Neutrophil (primary cell): ENCODE data around the gene UGGT1.

ENCODE experiments used
- H3K27ac ChIP-seq: fragments of 200-600 bp; sonication (generic); 2 replicates; pipeline ENCODE4 v1.5.1; 2016; ENCODE audit warnings: mild to moderate bottlenecking, moderate library complexity
- H3K27me3 ChIP-seq: fragments of 200-600 bp; sonication (generic); 2 replicates; pipeline ENCODE4 v1.6.0; 2016; ENCODE audit warnings: mild to moderate bottlenecking
- H3K36me3 ChIP-seq: fragments of 200-600 bp; sonication (generic); 2 replicates; pipeline ENCODE4 v1.5.1; 2017
- H3K4me1 ChIP-seq, 2 experiments: fragments of 200-600 bp in 1 of 2; sonication (generic) in 1 of 2; 1 replicate in 1 of 2; 2 replicates in 1 of 2; pipeline versions ENCODE4 v1.5.1 to v1.6.1; 2013 to 2016; ENCODE audit warnings: low read depth in 1 of 2, low read length in 1 of 2, mild to moderate bottlenecking in 1 of 2, moderate library complexity in 1 of 2; ENCODE audit not compliant: control insufficient read depth in 1 of 2, insufficient read depth in 1 of 2
- H3K4me3 ChIP-seq, 2 experiments: fragments of 200-600 bp in 1 of 2; sonication (generic) in 1 of 2; 1 replicate in 1 of 2; 2 replicates in 1 of 2; pipeline ENCODE4 v1.5.1; 2013 to 2016; ENCODE audit warnings: low read depth in 1 of 2, low read length in 1 of 2, mild to moderate bottlenecking in 1 of 2, moderate library complexity in 1 of 2
- H3K9me3 ChIP-seq: fragments of 200-600 bp; sonication (generic); 2 replicates; pipeline ENCODE4 v1.5.1; 2016
- CTCF ChIP-seq: fragments of 200-600 bp; sonication (generic); IDR thresholded peaks from 2 replicates; pipeline ENCODE4 v1.5.1; 2016; ENCODE audit warnings: antibody characterized with exemption

Gene UGGT1

GRCh38 chr2:128156812-128157211 lies 65.8 kb downstream of the UGGT1 start:
- Histone ChIP-seq H3K4me1 (peaks cover 11 to 12% of the 10 kb centered on the region in 2 experiments), H3K36me3 (peaks cover 32% of the 10 kb centered on the region), H3K9me3 (no peaks in the 10 kb centered on the region), H3K4me3 (no peak overlapping the region), H3K27me3 (no peaks in the 10 kb centered on the region), H3K27ac (no peak overlapping the region)
- no peak for TF ChIP-seq CTCF

- H3K36me3 ChIP-seq = peaks cover 32% of the 10 kb centered on the region
- H3K4me3 ChIP-seq = no peak overlapping the region
- H3K4me1 ChIP-seq = peaks cover 19 to 20% of the 10 kb centered on the region in 2 experiments
- H3K9me3 ChIP-seq = no peaks in the 10 kb centered on the region
- H3K27me3 ChIP-seq = no peaks in the 10 kb centered on the region
- TF ChIP-seq CTCF = no peak
- H3K27ac ChIP-seq = peak overlapping the region; percentile 18
Observed at GRCh38 chr2:128157644-128158043, 66.6 kb downstream of the UGGT1 start.

GRCh38 chr2:128158176-128158575 lies 67.2 kb downstream of the UGGT1 start:
- H3K9me3 ChIP-seq = no peaks in the 10 kb centered on the region
- no peak overlapping the region for H3K4me3 ChIP-seq
- H3K27me3 ChIP-seq = no peaks in the 10 kb centered on the region
- peaks cover 25% of the 10 kb centered on the region in 2 experiments for H3K4me1 ChIP-seq
- peaks cover 32% of the 10 kb centered on the region for H3K36me3 ChIP-seq
- peak overlapping the region; percentile 18 for H3K27ac ChIP-seq
- no peak for TF ChIP-seq CTCF

- Histone ChIP-seq H3K36me3 (peaks cover 24% of the 10 kb centered on the region), H3K4me1 (peaks cover 37 to 38% of the 10 kb centered on the region in 2 experiments), H3K27me3 (no peaks in the 10 kb centered on the region), H3K9me3 (no peaks in the 10 kb centered on the region), H3K27ac (peak overlapping the region; percentile 9), H3K4me3 (no peak overlapping the region)
- no peak for TF ChIP-seq CTCF
Observed at GRCh38 chr2:128159437-128159836, 68.4 kb downstream of the UGGT1 start.

GRCh38 chr2:128160616-128161275 lies 69.7 kb downstream of the UGGT1 start:
- H3K27me3 ChIP-seq = no peaks in the 10 kb centered on the region
- H3K4me3 ChIP-seq = no peak overlapping the region
- no peaks in the 10 kb centered on the region for H3K9me3 ChIP-seq
- peaks cover 22% of the 10 kb centered on the region for H3K36me3 ChIP-seq
- peak overlapping the region; percentile 92 for H3K27ac ChIP-seq
- no peak for TF ChIP-seq CTCF
- peaks cover 50 to 51% of the 10 kb centered on the region in 2 experiments for H3K4me1 ChIP-seq
